Common myeloid progenitor, CD34-positive (primary cell): ENCODE measurements around the gene TCL1B.

ENCODE experiments used
- CTCF ChIA-PET: fragments of 350-600 bp; sonication (Branson Sonifier 250); formaldehyde crosslinking; loops from one replicate; lab custom pipeline; 2021; ENCODE audit warnings: antibody characterized with exemption; lab: Charles Lee
- POLR2A ChIA-PET: fragments of 350-600 bp; sonication (Branson Sonifier 250); formaldehyde crosslinking; loops from one replicate; lab custom pipeline; 2021; ENCODE audit warnings: antibody characterized with exemption; lab: Charles Lee
- DNase-seq, 3 donors: peaks; one replicate each; pipeline versions ENCODE4 v3.0.0 to v3.0.0-alpha.2; 2013
- H3K27ac ChIP-seq, 2 experiments: 1 replicate in 1 of 2; 2 replicates in 1 of 2; pipeline ENCODE4 v1.7.0; 2013; ENCODE audit warnings: inconsistent platforms in 2 of 2, low read length in 2 of 2, mild to moderate bottlenecking in 2 of 2, low read depth in 1 of 2, moderate library complexity in 1 of 2; ENCODE audit not compliant: severe bottlenecking in 2 of 2, insufficient read depth in 1 of 2, poor library complexity in 1 of 2
- H3K27me3 ChIP-seq, 5 experiments: replicated peaks in 2 of 5; 1 replicate in 3 of 5; 2 replicates in 2 of 5; pipeline versions ENCODE4 v1.6.1 to v1.7.0; 2013; ENCODE audit warnings: low read length in 4 of 5, mild to moderate bottlenecking in 2 of 5, moderate library complexity in 2 of 5, inconsistent platforms in 1 of 5; ENCODE audit not compliant: insufficient read depth in 5 of 5, control insufficient read depth in 4 of 5
- H3K36me3 ChIP-seq, 4 experiments: 1 replicate in 2 of 4; 2 replicates in 2 of 4; pipeline versions ENCODE4 v1.6.1 to v1.7.0; 2013; ENCODE audit warnings: low read length in 3 of 4, control low read depth in 1 of 4, mild to moderate bottlenecking in 1 of 4; ENCODE audit not compliant: control insufficient read depth in 4 of 4, insufficient read depth in 4 of 4
- H3K4me1 ChIP-seq, 4 experiments: 1 replicate in 3 of 4; 2 replicates in 1 of 4; pipeline versions ENCODE4 v1.6.1 to v1.7.1; 2013; ENCODE audit warnings: low read length in 3 of 4, mild to moderate bottlenecking in 3 of 4, control low read depth in 1 of 4, inconsistent platforms in 1 of 4, moderate library complexity in 1 of 4; ENCODE audit not compliant: control insufficient read depth in 4 of 4, insufficient read depth in 4 of 4; ENCODE audit errors: control extremely low read depth in 1 of 4
- H3K4me3 ChIP-seq, 7 experiments: 1 replicate in 4 of 7; 2 replicates in 3 of 7; pipeline versions ENCODE4 v1.5.1 to v1.7.0; 2013; ENCODE audit warnings: mild to moderate bottlenecking in 7 of 7, low read length in 6 of 7, moderate library complexity in 6 of 7, inconsistent platforms in 2 of 7, low read depth in 2 of 7, control low read depth in 1 of 7; ENCODE audit not compliant: insufficient read depth in 4 of 7, control insufficient read depth in 1 of 7; ENCODE audit errors: extremely low read depth in 1 of 7
- H3K9me3 ChIP-seq, 5 experiments: 1 replicate in 4 of 5; 2 replicates in 1 of 5; pipeline versions ENCODE4 v1.6.1 to v1.7.1; 2013; ENCODE audit warnings: low read length in 4 of 5, mild to moderate bottlenecking in 2 of 5, inconsistent platforms in 1 of 5, low read depth in 1 of 5, moderate library complexity in 1 of 5; ENCODE audit not compliant: control insufficient read depth in 4 of 5, insufficient read depth in 2 of 5; ENCODE audit errors: control extremely low read depth in 1 of 5
- WGBS: methylation state at CpG from one replicate; pipeline ENCODE4 v1.1.5; 2013; ENCODE audit not compliant: insufficient coverage; 5-methylcytosine and 5-hydroxymethylcytosine counted together

Gene TCL1B

GRCh38 chr14:95659990-95660385 lies 26.2 kb upstream of the TCL1B start:
- CTCF ChIA-PET: interaction anchor here (1.6 to 1.8 kb wide), 2 partner anchors 9 to 98 kb away, joined by 4 to 6 read pairs; no protein-coding TSS in a partner anchor
- H3K4me1 ChIP-seq: peaks cover 0 to 2% (median 0%) of the 10 kb centered on the region in 4 experiments

GRCh38 chr14:95660651-95661515 lies 25.3 kb upstream of the TCL1B start:
- Histone ChIP-seq H3K4me3 (no peak overlapping the region), H3K9me3 (no peaks in the 10 kb centered on the region), H3K36me3 (no peaks in the 10 kb centered on the region), H3K27ac (no peak overlapping the region), H3K27me3 (peaks cover 0 to 9% (median 4%) of the 10 kb centered on the region in 5 experiments), H3K4me1 (peaks cover 0 to 2% (median 0%) of the 10 kb centered on the region in 4 experiments)
- POLR2A ChIA-PET: no interaction called here
- CTCF ChIA-PET: interaction anchor here (1.6 to 1.8 kb wide), 2 partner anchors 9 to 99 kb away, joined by 4 to 6 read pairs; no protein-coding TSS in a partner anchor
- no peak for DNase-seq
- 80% methylated on average over 11 of the region's 13 CpGs for WGBS

More at GRCh38 chr14:95659990-95660385, 26.2 kb upstream of the TCL1B start:
- no peak for DNase-seq
- WGBS: 92% methylated on average over 5 of the region's 5 CpGs
- Histone ChIP-seq H3K4me3 (no peak overlapping the region), H3K27ac (no peak overlapping the region), H3K27me3 (peaks cover 0 to 9% (median 4%) of the 10 kb centered on the region in 5 experiments), H3K36me3 (no peaks in the 10 kb centered on the region), H3K9me3 (no peaks in the 10 kb centered on the region)
- POLR2A ChIA-PET: no interaction called here

GRCh38 chr14:95662376-95663186 lies 23.6 kb upstream of the TCL1B start:
- no peaks in the 10 kb centered on the region for H3K9me3 ChIP-seq
- DNase-seq: peak; percentile 12 to 66 (median 64)
- H3K4me3 ChIP-seq: peak overlapping the region in 3 of 7 experiments; percentile 24 to 48 (median 25)
- peaks cover 0 to 2% (median 0%) of the 10 kb centered on the region in 4 experiments for H3K4me1 ChIP-seq
- no peak overlapping the region for H3K27ac ChIP-seq
- ChIA-PET POLR2A (interaction anchor here (0.6 kb wide), 1 partner anchor 106 kb away, joined by 3 read pairs; no protein-coding TSS in a partner anchor), CTCF (no interaction called here)
- peaks cover 0 to 9% (median 4%) of the 10 kb centered on the region in 5 experiments for H3K27me3 ChIP-seq
- H3K36me3 ChIP-seq: no peaks in the 10 kb centered on the region
- WGBS: 15% methylated on average over 2 of the region's 4 CpGs

GRCh38 chr14:95663226-95663797 lies 22.9 kb upstream of the TCL1B start:
- no peaks in the 10 kb centered on the region for H3K36me3 ChIP-seq
- H3K4me3 ChIP-seq: peak overlapping the region in 1 of 7 experiments; percentile 48
- no peak overlapping the region for H3K27ac ChIP-seq
- ChIA-PET CTCF (no interaction called here), POLR2A (no interaction called here)
- no peaks in the 10 kb centered on the region for H3K9me3 ChIP-seq
- WGBS: 100% methylated on average over 3 of the region's 5 CpGs
- peaks cover 0 to 4% (median 0%) of the 10 kb centered on the region in 4 experiments for H3K4me1 ChIP-seq
- peaks cover 0 to 9% (median 4%) of the 10 kb centered on the region in 5 experiments for H3K27me3 ChIP-seq
- no peak for DNase-seq

- Histone ChIP-seq H3K27ac (no peak overlapping the region), H3K4me3 (no peak overlapping the region), H3K36me3 (no peaks in the 10 kb centered on the region), H3K4me1 (peaks cover 0 to 4% (median 0%) of the 10 kb centered on the region in 4 experiments), H3K27me3 (peaks cover 0 to 9% (median 2%) of the 10 kb centered on the region in 5 experiments), H3K9me3 (no peaks in the 10 kb centered on the region)
- POLR2A ChIA-PET: no interaction called here
- DNase-seq: no peak
- 96% methylated on average over 3 of the region's 3 CpGs for WGBS
- CTCF ChIA-PET: interaction anchor here (1.2 to 1.3 kb wide), 2 partner anchors 23 to 102 kb away, joined by 3 read pairs; no protein-coding TSS in a partner anchor
Measured at GRCh38 chr14:95664066-95664465, 22.2 kb upstream of the TCL1B start.

- Histone ChIP-seq H3K27ac (no peak overlapping the region), H3K36me3 (no peaks in the 10 kb centered on the region), H3K4me3 (no peak overlapping the region), H3K9me3 (no peaks in the 10 kb centered on the region), H3K27me3 (peaks cover 0 to 9% (median 2%) of the 10 kb centered on the region in 5 experiments), H3K4me1 (peaks cover 0 to 4% (median 0%) of the 10 kb centered on the region in 4 experiments)
- 91% methylated on average over 8 of the region's 8 CpGs for whole genome bisulfite sequencing
- DNase-seq: peak in 1 of 3 donors; percentile 24
- POLR2A ChIA-PET: no interaction called here
- CTCF ChIA-PET: interaction anchor here (0.7 to 1.3 kb wide), 3 partner anchors 20 to 102 kb away, joined by 3 read pairs; no protein-coding TSS in a partner anchor
Measured at GRCh38 chr14:95664546-95664945, 21.7 kb upstream of the TCL1B start.
